Peyer's patch (tissue), 4 donors: Measurements from ENCODE around the gene DLGAP1. TPM values are rescaled to one million over a fixed set of nuclear protein-coding genes. Genes with fewer than 3 reads are reported as not detected.

Source experiments
- DNase-seq, 3 donors: peaks; one replicate each; pipeline ENCODE4 v3.0.0-alpha.2; 2017 to 2019
- H3K27ac ChIP-seq, 4 donors: fragments of 200-600 bp; sonication (generic); one replicate each; pipeline ENCODE4 v1.5.1; 2016 to 2019
- H3K27me3 ChIP-seq, 2 donors: fragments of 200-600 bp; sonication (generic); one replicate each; pipeline ENCODE4 v1.5.1; 2019
- H3K36me3 ChIP-seq, 3 donors: fragments of 200-600 bp; sonication (generic); one replicate each; pipeline ENCODE4 v1.5.1; 2016 to 2019
- H3K4me1 ChIP-seq, 4 donors: fragments of 200-600 bp; sonication (generic); one replicate each; pipeline ENCODE4 v1.5.1; 2016 to 2019
- H3K4me3 ChIP-seq, 4 donors: fragments of 200-600 bp; sonication (generic); 1 replicate in 3 of 4; 2 replicates in 1 of 4; pipeline ENCODE4 v1.5.1; 2016 to 2019; ENCODE audit warnings: mild to moderate bottlenecking in 1 of 4
- H3K9me3 ChIP-seq, 4 donors: fragments of 200-600 bp; sonication (generic); one replicate each; pipeline ENCODE4 v1.5.1; 2016 to 2019; ENCODE audit warnings: mild to moderate bottlenecking in 1 of 4
- POLR2A ChIP-seq, 2 donors: fragments of 450-650 bp; IDR thresholded peaks; one replicate each; pipeline ENCODE4 v1.5.1; 2017; ENCODE audit warnings: antibody characterized with exemption in 2 of 2, mild to moderate bottlenecking in 2 of 2, moderate library complexity in 2 of 2
- total RNA-seq, 4 donors: library from RNA; depleted of rRNA; stranded (reverse); fragments of >200 nt; gene quantifications; one replicate each; pipeline ENCODE4 v1.1.0, GENCODE V29; 2016
- TF ChIP-seq, protein P1 (sequence below), 6 experiments: fragments of 450-650 bp in 4 of 6; fragments of 200-600 bp in 2 of 6; sonication (generic) in 1 of 6; IDR thresholded peaks; one replicate each; pipeline ENCODE4 v1.5.1; 2017 to 2019; ENCODE audit warnings: antibody characterized with exemption in 6 of 6, mild to moderate bottlenecking in 3 of 6, moderate library complexity in 1 of 6

The DLGAP1 gene
- total RNA-seq, 4 donors from 2014 or later, result 0.53 to 4.1 (median 2.1) TPM

DNA sequence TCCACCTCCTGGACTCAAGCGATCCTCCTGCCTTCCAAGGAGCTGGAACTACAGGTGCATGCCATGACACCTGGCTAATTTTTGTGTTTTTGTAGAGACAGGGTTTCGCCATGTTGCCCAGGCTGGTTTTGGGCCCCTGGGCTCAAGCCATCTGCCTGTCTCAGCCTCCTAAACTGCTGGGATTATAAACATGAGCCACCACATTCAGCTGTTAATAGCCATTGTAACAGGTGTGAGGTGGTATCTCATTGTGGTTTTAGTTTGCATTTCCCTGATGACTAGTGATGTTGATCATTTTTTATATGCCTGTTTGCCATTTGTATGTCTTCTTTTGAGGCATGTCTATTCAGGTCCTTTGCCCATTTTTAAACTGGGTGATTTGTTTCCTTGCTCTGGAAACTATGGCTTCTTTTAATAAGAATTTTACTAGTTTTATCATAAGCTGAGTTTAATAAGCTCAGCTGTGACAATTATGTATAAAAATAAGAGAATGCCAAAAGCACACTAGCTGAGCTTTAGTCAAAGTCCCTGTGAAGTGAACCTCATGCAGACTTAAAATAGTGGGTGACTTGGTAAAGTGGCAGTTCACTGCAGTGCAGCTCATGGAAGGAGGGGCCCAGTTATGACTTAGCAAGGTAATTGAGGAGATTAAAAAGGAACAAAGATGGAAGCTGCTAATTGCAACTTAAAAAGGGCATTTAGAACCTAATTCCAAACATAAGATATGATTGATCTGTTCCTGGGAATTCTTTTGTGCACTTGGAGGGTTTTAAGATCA, 540.1 kb downstream of the DLGAP1 start:
- Histone ChIP-seq H3K9me3 (no peaks in the 10 kb centered on the region), H3K4me1 (no peaks in the 10 kb centered on the region), H3K27me3 (no peaks in the 10 kb centered on the region), H3K27ac (no peak overlapping the region), H3K4me3 (no peak overlapping the region), H3K36me3 (no peaks in the 10 kb centered on the region)
- TF ChIP-seq, protein P1, sequence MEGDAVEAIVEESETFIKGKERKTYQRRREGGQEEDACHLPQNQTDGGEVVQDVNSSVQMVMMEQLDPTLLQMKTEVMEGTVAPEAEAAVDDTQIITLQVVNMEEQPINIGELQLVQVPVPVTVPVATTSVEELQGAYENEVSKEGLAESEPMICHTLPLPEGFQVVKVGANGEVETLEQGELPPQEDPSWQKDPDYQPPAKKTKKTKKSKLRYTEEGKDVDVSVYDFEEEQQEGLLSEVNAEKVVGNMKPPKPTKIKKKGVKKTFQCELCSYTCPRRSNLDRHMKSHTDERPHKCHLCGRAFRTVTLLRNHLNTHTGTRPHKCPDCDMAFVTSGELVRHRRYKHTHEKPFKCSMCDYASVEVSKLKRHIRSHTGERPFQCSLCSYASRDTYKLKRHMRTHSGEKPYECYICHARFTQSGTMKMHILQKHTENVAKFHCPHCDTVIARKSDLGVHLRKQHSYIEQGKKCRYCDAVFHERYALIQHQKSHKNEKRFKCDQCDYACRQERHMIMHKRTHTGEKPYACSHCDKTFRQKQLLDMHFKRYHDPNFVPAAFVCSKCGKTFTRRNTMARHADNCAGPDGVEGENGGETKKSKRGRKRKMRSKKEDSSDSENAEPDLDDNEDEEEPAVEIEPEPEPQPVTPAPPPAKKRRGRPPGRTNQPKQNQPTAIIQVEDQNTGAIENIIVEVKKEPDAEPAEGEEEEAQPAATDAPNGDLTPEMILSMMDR (IDR thresholded peaks at IDR 0.05), result no peak
- TF ChIP-seq POLR2A (IDR thresholded peaks at IDR 0.05), result no peak
- no peak for DNase-seq

DNA sequence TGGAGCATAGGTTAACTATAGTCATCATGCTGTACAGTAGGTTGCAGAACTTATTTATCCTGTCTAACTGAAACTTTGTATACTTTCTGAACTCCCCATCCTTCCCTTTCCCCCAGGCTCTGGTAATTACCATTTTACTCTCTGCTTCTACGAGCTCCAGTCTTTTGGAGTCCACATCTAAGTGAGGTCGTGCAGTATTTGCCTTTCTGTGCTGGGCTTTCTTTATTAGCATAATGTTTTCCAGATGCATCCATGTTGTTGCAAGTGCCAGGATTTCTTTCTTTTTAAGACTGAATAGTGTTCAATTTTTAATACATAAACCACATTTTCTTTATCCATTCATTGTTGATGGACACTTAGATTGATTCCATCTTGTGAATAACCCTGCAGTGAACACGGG, 541.0 kb downstream of the DLGAP1 start:
- no peaks in the 10 kb centered on the region for H3K36me3 ChIP-seq
- TF ChIP-seq POLR2A (IDR thresholded peaks at IDR 0.05), result no peak
- TF ChIP-seq, protein P1 (IDR thresholded peaks at IDR 0.05), result no peak
- no peaks in the 10 kb centered on the region for H3K4me1 ChIP-seq
- H3K27me3 ChIP-seq, result no peaks in the 10 kb centered on the region
- H3K9me3 ChIP-seq, result no peaks in the 10 kb centered on the region
- no peak overlapping the region for H3K27ac ChIP-seq
- H3K4me3 ChIP-seq, result no peak overlapping the region
- no peak for DNase-seq

DNA sequence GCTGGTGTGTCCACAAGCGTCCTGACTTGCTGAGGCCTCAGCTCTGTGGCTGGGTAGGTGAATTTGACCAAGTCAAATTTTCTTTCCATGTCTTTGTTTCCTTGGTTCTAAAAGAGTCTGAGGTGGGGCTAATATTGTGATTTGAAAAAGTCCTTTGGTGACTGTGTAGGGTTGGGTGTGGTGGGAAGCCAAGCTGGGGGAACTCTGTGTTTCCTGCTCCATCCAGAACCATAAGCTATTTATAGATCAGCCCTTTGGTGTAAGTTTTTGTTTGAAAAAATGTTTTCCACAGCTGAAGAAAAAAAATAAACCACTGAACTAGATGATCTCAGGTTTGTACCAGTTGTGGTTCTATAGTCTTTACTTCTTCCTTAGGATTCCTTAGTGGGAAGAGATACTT, 542.4 kb downstream of the DLGAP1 start:
- DNase-seq, result no peak
- no peaks in the 10 kb centered on the region for H3K27me3 ChIP-seq
- H3K36me3 ChIP-seq, result no peaks in the 10 kb centered on the region
- no peaks in the 10 kb centered on the region for H3K4me1 ChIP-seq
- no peak overlapping the region for H3K4me3 ChIP-seq
- TF ChIP-seq POLR2A (IDR thresholded peaks at IDR 0.05), result no peak
- TF ChIP-seq, protein P1 (IDR thresholded peaks at IDR 0.05), result no peak
- no peaks in the 10 kb centered on the region for H3K9me3 ChIP-seq
- H3K27ac ChIP-seq, result no peak overlapping the region

DNA sequence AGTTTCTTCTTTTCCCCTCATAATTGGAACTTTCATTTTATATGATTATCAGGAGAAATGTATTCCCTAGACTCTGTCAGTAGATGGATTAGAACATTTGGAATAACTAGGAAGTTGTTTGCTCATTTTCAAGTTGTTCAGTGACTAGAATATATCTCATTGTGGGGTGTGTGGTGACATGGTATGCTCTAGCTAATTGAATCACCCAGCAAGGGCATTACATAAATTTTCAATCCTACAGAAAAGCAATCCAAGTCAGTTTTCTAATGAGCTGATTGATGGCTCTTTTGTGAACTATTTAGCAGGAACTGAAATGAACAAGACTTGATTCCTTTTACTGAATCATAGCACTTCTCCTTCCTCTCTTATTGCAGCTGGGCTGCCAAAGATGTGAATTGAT, 543.7 kb downstream of the DLGAP1 start:
- Histone ChIP-seq H3K27ac (no peak overlapping the region), H3K27me3 (no peaks in the 10 kb centered on the region), H3K9me3 (no peaks in the 10 kb centered on the region), H3K36me3 (no peaks in the 10 kb centered on the region), H3K4me3 (no peak overlapping the region), H3K4me1 (no peaks in the 10 kb centered on the region)
- no peak for DNase-seq
- no peak for TF ChIP-seq POLR2A (IDR thresholded peaks at IDR 0.05)
- TF ChIP-seq, protein P1 (IDR thresholded peaks at IDR 0.05), result no peak

DNA sequence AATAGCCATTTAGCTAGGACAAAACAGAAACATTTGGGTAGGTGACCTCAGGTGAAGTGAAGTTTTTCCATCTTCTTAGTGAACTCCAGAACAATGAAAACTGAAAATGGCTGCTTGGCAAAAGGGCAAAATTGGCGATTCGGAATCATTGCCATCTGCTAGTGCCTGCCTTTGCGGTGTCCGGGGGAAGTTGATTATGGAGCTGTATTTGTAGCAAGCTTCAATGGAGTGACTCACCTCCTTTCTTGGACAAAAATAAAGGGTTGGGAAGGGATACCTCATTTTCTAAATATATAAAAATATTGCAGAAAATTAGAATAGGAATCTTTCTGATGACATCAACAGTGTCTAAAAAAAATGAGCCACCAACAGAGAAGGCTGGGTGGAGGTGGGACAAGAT, 544.6 kb downstream of the DLGAP1 start:
- TF ChIP-seq, protein P1 (IDR thresholded peaks at IDR 0.05), result no peak
- no peak for TF ChIP-seq POLR2A (IDR thresholded peaks at IDR 0.05)
- H3K4me1 ChIP-seq, result no peaks in the 10 kb centered on the region
- no peaks in the 10 kb centered on the region for H3K27me3 ChIP-seq
- no peak overlapping the region for H3K27ac ChIP-seq
- no peaks in the 10 kb centered on the region for H3K9me3 ChIP-seq
- no peak for DNase-seq
- no peaks in the 10 kb centered on the region for H3K36me3 ChIP-seq
- no peak overlapping the region for H3K4me3 ChIP-seq
